Limb (tissue), 2 donors: ENCODE results near the gene KSR1.
"Not testable (repeated sequence)": the region's sequence is repeated elsewhere in the genome, so short reads cannot be mapped to it uniquely, and the experiment has no call there.

Experiments
- DNase-seq, 2 donors: peaks; one replicate each; pipeline ENCODE4 v3.0.0-alpha.2; 2016; ENCODE audit errors: extremely low spot score in 2 of 2

Gene KSR1

DNA sequence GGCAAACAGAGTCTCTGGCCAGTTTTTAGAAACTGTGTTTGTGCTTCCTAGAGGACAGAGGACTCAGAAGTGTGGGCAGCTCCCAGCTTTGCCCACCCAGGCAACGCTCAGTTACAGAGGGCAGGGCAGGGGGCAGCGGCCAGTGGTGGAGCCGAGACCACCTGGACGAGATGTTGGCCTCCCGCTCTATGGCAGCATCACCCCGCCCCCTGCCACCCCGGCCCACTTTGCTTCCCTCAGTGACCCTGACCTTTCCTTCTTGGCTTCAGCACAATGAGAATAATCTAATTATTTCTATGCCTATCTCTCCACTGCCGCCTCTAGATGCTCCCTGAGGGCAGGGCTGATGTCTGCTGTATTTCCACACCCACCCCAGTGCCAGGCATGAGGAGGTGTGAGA is 200.4 kb downstream of the KSR1 start:
- not testable (repeated sequence) for DNase-seq

DNA sequence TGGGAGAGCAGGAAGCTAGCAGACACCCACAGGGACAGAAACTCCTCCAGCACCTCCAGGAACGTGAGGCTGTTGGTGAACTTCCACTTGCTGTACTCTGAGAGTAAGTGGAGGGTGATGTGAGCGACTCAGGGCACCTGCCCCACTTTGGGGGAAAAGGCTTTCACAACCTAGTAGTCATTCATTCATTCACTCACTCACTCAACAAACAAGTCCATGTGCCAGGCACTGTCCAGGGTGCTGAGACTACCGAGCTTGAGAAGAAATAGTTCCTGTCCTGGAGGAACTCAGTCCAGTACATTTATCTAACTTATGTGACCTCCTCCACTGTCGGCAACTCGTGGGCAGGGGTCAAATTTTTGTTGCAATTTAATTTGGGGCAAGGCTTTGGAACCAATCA is 201.4 kb downstream of the KSR1 start:
- no peak for DNase-seq

DNA sequence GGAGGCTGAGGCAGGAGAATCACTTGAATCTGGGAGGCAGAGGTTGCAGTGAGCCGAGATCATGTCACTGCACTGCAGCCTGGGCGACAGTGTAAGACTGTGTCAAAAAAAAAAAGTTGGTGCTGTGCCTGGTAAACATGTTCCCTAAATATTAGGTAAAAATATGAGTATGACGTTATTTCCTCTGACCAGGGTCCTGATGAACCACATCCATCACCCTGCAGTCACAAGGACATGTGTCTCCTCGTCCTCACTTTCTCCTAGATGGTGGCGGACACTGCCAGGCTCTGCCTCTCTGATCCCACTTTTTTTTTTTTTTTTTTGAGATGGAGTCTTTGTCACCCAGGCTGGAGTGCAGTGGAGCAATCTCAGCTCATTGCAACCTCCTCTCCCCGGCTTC is 203.4 kb downstream of the KSR1 start:
- no peak for DNase-seq

DNA sequence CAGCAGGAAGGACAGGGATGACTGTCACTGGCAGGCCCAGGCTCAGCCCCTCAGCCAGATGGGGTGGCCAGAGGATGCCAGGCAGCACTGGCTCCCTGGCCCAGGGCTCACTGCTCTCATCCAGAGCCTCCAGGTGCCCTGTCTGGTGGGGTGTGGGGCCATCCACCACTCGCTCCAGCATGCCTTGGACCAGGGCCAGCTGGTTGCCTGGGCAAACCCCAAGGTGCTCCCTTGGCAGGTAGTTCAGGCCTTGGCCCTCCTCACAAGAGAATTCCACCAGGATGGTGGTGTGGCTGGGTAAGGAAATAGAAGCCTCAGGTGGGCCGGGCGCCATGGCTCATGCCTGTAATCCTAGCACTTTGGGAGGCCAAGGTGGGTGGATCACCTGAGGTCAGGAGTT is 204.2 kb downstream of the KSR1 start:
- no peak for DNase-seq

DNA sequence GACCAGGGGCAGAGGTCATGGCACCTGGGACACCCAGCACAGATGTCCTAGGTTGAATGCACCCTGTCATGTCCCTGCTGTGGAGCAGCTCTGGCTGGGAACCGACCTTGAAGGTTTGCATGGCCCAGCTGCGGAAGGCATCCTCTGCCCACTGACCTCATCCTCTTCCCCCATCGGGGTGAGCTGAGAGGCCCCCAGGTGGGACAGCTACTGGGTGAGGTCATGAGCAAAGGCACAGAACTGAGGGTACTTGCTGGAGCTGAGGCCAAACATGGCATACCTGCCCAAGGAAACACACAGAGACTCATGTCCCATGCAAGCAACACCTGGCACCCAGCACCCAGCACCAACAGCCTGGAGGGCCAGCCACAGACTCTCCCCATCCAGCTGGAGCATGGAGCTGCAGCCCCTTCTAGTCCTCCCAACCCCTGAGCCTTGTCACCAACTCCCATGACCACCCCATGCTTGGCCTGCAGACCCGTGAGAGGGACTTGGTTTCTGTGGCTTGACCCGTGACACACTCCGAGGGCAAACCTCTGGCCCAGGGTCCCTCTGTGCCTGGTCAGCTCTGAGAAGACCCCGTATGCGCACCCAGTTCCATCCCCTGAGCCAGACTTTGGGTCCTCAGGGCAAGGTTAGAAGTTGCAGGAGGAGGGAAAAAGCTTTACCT is 207.8 kb downstream of the KSR1 start:
- DNase-seq = no peak

DNA sequence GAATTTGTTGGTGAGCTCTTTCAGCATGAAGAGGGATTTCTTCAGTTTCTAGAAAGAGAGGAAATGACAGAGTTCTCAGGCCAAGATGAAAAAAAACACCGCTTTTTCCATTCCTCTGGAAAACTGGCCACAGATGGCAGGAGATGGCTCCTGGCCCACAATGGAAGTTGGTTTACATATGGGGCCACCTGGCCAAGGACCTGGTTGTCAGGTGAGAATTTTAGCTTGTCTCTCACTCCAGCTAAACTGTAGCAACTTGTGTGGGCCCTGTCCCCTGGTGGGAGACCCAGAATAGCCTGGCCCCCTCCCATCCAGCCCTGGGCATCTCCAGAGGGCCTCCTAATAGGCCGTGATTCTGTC is 208.3 kb downstream of the KSR1 start:
- no peak for DNase-seq

DNA sequence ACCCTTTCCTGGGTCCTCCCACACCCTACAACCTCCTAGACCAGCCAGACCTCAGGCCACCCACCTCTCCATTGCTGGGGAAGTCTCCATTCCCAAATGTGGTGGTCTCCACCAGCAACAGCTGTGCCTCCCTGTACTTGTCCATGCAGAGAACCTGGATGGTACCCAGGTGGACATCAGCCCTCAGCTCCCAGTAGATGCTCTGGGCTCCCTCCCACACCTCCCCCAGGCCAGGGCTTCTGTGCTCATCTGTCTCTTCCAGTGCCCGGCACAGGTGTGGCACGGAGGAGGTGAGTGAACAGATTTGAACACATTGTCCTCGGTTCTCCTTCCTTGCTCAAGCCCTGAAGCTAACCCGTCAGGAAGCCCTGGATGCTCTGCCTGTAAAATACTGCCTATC is 209.3 kb downstream of the KSR1 start:
- DNase-seq = no peak

DNA sequence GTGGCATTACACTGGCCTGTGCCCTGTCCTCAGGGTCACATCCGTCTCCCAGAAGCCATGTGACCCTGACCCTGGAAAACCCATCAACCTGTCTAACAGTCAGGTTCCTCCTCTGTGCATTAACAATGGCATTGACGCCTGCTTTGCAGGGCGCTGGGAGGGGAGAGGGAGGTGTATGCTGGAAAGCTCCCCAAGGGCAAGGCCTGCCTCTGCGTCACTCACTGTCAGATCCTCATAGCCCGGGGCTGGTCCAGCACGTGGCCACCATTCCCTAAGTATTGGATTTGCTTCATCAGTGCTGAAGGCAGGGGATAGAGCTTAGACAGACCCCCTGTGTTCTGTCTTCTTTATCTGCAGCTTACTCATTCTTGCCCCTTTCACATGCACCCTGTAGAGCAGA is 210.0 kb downstream of the KSR1 start:
- not testable (repeated sequence) for DNase-seq

DNA sequence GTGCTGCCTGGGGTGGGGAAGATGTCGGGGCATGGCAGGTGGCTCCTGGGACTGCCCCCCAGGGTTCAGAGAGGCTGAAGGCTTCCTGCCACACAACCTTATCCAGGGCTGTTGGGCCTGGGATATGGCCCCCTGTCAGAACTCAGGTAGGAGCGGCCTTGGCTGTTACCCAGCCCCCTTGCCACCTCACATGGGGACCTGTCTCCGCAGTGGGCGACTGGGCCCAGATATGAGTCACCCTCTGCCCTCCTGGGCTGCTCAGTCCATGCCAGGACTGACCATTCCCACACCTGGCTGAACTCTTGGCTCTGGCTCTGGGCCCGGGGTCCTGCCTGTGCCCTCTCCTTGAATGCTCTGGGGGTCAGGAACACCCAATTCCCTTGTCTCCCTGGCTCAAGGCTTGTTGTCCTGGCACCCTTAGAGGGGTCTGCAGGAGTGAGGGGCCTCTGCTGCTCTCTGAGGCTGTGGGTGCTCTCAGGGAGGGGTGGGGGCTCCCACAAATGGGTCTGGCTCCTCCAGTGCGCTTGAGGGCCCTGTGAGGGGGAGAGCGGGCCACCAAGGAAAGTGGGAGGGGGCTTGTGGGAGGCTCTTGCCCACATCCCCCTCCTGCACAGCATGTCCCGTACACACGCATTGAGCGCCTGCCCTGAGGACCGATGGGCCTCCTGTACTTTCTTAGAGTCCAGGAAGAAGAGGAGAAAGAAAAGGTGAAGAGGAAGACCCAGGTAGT is 210.7 kb downstream of the KSR1 start:
- DNase-seq = no peak

DNA sequence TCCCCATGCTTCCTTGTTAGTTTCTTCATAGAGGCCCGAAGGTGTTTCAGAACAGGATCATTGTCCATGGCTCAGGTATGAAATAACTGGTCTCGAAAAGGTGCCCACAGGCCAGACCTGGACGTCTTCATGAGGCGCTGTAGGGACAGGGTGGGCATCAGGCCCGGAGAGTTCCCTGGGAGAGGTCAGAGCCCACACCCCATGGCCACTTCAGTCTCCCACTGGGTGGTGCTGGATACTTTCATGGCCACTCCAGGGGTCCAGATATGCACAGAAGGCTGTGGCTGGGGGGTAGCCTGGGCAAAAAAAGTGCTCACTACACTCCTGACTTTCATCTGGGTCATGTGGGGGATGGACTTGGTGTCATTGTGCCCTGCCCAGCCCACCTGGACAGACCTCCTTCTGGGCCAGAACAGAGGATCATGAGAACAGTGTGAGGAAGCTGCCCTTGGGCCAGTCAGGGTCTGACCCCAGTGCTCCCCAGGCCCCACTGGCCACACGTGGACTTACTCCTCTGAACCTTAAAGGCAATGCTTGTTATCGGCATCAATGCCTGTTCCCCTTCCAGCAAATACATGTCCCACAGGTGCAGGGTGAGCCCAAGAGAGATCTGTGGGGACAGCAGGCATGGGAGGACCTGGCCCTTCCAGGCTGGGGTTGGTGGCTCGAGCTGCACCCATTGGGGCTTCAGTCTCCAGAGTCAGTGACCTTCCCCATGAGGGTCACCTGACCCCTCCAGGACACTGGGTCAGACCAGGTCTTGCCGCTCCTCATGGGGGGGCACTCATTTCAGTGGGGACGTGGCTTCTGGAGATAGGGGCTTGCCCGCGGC is 211.6 kb downstream of the KSR1 start:
- DNase-seq = no peak

DNA sequence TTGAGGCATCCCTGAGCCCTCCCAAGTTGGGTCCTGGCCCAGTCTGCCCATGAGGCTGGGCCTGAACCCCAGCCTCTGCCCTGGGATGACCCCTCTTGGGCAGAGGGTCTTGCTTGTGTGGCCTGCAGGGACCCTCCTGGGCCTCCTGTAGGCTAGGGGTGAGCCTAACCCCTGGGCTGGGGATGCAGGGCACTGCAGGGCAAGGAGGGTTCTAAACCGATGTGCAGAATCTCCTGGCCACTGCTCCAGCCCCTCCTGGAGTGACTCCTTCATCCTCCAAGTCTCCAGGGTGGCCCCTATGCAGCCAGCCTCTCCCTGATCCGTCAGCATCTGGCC is 212.2 kb downstream of the KSR1 start:
- no peak for DNase-seq

DNA sequence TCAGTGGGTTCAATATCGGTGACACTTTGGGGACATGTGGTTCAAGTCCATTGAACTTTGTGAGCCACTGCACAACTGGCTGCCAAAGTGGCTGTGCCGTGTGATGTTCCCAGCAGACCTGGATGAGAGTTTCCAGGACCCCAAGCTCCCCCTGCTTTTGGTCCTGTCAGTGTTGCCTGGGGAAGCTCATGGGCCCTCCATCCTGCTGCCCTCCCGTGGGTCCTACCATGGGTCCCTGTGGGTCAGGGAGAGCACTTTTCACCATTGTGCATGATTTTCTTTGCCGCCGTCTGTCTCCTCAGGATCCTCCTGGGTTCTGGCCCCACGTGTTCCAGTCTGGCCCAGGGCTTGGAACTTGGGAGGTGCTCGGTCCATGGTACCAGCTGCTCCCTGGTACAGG is 212.9 kb downstream of the KSR1 start:
- DNase-seq = no peak

DNA sequence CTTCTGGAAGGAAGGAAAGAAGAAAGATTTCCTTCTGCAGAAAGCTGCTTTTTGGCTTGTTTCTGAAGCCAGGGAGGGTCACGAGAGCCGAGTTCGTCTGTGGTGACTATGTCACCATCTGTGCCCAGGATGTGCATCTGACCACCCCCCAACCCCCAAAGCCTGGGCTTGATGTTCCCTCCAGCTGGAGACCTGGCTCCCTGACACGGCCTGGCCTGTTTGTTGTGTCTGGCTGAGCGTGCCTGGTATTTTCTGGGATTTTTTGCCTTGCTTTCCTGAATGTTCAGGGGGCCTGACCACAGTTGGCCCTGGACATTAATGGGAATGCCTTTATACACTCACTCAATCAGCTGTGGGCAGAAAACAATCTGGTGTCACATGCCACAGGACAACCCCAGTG is 213.6 kb downstream of the KSR1 start:
- no peak for DNase-seq

DNA sequence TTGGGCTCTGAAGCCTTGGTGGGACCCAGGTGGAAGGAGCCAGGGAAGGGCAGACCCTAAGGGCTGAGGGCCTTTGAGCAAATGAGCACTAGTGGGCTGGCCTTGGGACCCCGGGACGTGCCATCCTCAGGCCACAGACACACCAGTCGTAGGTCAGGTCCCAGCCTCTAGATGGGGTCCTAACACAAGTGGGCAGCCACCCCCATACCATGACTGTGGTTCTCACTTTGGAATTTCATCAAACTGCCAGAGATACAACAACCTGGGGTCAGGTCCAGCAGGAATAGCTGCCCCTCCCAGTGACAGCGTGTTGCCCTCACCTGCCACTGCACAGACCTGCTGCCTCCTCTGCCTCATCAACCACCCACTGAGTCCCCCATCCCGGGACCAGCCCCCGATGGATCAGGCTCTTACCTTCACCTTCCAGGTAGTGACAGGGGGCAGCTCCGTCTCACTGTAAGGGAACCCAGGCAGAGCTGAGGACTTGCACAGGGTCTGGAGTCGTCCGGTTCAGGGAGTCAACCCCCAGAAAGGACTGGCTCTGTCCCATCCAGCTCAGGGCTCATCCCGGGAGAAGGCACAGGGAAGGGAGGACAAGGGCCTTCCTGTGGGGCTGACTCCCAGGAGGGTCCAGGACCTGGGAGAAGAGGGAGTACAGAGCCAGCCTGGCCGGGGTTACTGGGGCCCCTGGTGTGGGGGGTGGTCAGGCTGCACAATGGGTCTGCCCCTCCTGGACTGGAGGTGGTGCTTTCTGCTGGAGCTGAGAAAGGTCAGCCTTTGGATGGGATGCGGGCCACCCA is 214.7 kb downstream of the KSR1 start:
- DNase-seq = no peak

DNA sequence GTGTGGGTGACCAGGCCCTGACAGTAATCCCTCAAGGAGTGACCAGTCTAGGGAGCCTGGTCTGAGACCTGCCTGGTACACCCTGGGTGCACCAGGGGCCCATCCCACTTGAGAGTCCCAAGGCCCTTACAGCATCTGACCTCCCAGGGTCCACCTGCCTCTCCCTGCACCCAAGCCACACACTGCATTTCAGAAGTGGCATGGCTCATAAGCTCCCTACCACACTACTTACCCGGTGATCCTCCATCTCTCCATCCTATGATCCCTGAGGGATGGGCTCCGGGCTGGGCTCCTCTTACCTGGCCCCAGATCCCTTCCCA is 215.3 kb downstream of the KSR1 start:
- DNase-seq = no peak

DNA sequence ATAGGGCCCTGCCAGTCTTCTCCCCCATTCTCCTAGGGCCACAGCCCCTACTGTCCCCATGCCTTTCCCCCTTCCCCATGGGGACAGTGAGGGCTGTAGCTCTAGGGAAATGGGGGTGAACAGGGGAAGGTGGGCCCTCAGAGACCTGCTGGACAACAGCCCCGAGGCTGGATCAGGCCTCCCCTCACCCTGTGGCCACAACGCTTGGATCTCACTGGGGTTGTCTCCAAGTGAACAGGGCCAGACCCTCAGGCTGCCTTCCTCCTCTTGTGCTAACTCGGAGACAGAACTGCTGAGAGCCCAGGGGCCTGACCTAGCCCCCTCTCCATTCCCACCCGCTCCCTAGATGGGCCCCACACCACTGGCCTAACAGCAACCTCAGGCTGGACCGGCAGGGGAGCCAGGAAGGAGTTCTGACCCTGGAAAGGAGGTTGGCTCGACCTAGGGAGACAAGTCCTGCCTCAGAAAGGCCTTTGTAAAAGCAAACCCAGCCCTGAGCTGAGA is 215.8 kb downstream of the KSR1 start:
- not testable (repeated sequence) for DNase-seq

DNA sequence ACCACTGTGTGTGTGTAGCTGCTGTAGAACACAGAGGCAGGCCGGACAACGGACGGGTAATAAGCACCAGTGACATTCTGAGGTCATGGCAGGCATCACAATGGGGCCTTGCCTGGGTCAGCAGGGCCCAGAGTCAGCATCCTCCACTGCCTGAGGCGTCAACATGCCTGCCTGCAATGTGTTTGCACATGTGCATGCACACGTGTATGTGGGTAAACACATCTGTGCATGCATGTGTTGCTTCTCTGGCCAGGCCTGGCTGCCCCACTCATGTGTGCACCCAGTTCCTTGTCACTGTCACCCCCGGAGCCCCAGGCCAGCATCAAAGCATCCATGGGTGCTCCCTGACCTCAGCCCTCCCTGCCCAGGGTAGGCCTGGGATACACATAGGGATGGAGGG is 218.1 kb downstream of the KSR1 start:
- DNase-seq = no peak
